Osteoblast (primary cell): ENCODE results near the gene ZNF768. TPM values are rescaled to one million over a fixed set of nuclear protein-coding genes. Genes with fewer than 3 reads are reported as not detected.

Source experiments
- DNase-seq: peaks from one replicate; pipeline ENCODE4 v3.0.0; 2011; ENCODE audit warnings: low spot score, mixed read lengths; ENCODE audit not compliant: insufficient read length; ENCODE audit errors: missing footprints
- H2AFZ ChIP-seq: 2 replicates; pipeline ENCODE4 v1.6.0; 2011; ENCODE audit warnings: mild to moderate bottlenecking, low read length
- H3K27ac ChIP-seq: 2 replicates; pipeline ENCODE4 v1.5.1; 2011; ENCODE audit warnings: mild to moderate bottlenecking, low read depth, low read length, moderate library complexity
- H3K27me3 ChIP-seq: 2 replicates; pipeline ENCODE4 v1.6.0; 2012; ENCODE audit warnings: mild to moderate bottlenecking, control low read depth, inconsistent platforms, low read length, moderate library complexity; ENCODE audit not compliant: insufficient read depth
- H3K36me3 ChIP-seq: 2 replicates; pipeline ENCODE4 v1.5.1; 2011; ENCODE audit warnings: mild to moderate bottlenecking, low read length, control low read depth, moderate library complexity; ENCODE audit not compliant: insufficient read depth
- H3K4me1 ChIP-seq: 2 replicates; pipeline ENCODE4 v1.5.1; 2011; ENCODE audit warnings: mild to moderate bottlenecking, low read length, control low read depth, moderate library complexity; ENCODE audit not compliant: insufficient read depth
- H3K4me2 ChIP-seq: 2 replicates; pipeline ENCODE4 v1.6.0; 2011; ENCODE audit warnings: mild to moderate bottlenecking, low read length; ENCODE audit not compliant: insufficient read depth
- H3K4me3 ChIP-seq: fragments of 200-600 bp; sonication (generic); 3 replicates; pipeline ENCODE4 v1.5.1; 2012; ENCODE audit warnings: mild to moderate bottlenecking, low read length, inconsistent platforms; ENCODE audit not compliant: insufficient read depth
- H3K79me2 ChIP-seq: 2 replicates; pipeline ENCODE4 v1.6.0; 2012; ENCODE audit warnings: mild to moderate bottlenecking, low read length, control low read depth, inconsistent platforms; ENCODE audit not compliant: insufficient read depth
- H3K9me3 ChIP-seq: 2 replicates; pipeline ENCODE4 v1.5.1; 2011; ENCODE audit warnings: low read depth, low read length, control low read depth
- H4K20me1 ChIP-seq: 2 replicates; pipeline ENCODE4 v1.6.0; 2012; ENCODE audit warnings: mild to moderate bottlenecking, low read length, control low read depth; ENCODE audit not compliant: insufficient read depth
- CTCF ChIP-seq: IDR thresholded peaks from 2 replicates; pipeline ENCODE4 v1.5.1; 2011; ENCODE audit warnings: mild to moderate bottlenecking, low read depth, low read length, moderate library complexity; ENCODE audit errors: extremely low read depth
- total RNA-seq: library from RNA; depleted of rRNA; stranded (reverse); fragments of >200 nt; gene quantifications from 2 replicates; pipeline ENCODE4 v1.2.3, GENCODE V29; 2012

Gene ZNF768
- total RNA-seq, 1 donor: 25.0 TPM

- no peak overlapping the region for H3K27ac ChIP-seq
- H3K4me1 ChIP-seq: no peaks in the 10 kb centered on the region
- peak overlapping the region; percentile 53 for H3K4me2 ChIP-seq
- H4K20me1 ChIP-seq: no peaks in the 10 kb centered on the region
- no peak for TF ChIP-seq CTCF
- no peaks in the 10 kb centered on the region for H3K79me2 ChIP-seq
- H3K9me3 ChIP-seq: no peaks in the 10 kb centered on the region
- no peaks in the 10 kb centered on the region for H3K27me3 ChIP-seq
- peak overlapping the region; percentile 35 for H2AFZ ChIP-seq
- peak overlapping the region; percentile 37 for H3K4me3 ChIP-seq
- DNase-seq: no peak
- no peaks in the 10 kb centered on the region for H3K36me3 ChIP-seq
Observed at GRCh38 chr16:30499284-30499683, 27.1 kb downstream of the ZNF768 start.

- DNase-seq: no peak
- Histone ChIP-seq H3K79me2 (no peaks in the 10 kb centered on the region), H4K20me1 (no peaks in the 10 kb centered on the region), H3K9me3 (no peaks in the 10 kb centered on the region), H3K27me3 (no peaks in the 10 kb centered on the region), H3K36me3 (no peaks in the 10 kb centered on the region), H2AFZ (no peak overlapping the region), H3K27ac (no peak overlapping the region), H3K4me1 (peaks cover 8% of the 10 kb centered on the region), H3K4me3 (no peak overlapping the region), H3K4me2 (no peak overlapping the region)
- no peak for TF ChIP-seq CTCF
Observed at GRCh38 chr16:30494709-30495108, 31.7 kb downstream of the ZNF768 start.

GRCh38 chr16:30493941-30494488 is 32.4 kb downstream of the ZNF768 start:
- H3K4me1 ChIP-seq: peaks cover 8% of the 10 kb centered on the region
- H3K27ac ChIP-seq: no peak overlapping the region
- peak; percentile 54 for DNase-seq
- no peak for TF ChIP-seq CTCF
- no peaks in the 10 kb centered on the region for H3K36me3 ChIP-seq
- H4K20me1 ChIP-seq: no peaks in the 10 kb centered on the region
- H3K9me3 ChIP-seq: no peaks in the 10 kb centered on the region
- H3K4me2 ChIP-seq: no peak overlapping the region
- no peaks in the 10 kb centered on the region for H3K79me2 ChIP-seq
- H3K27me3 ChIP-seq: no peaks in the 10 kb centered on the region
- H2AFZ ChIP-seq: no peak overlapping the region
- H3K4me3 ChIP-seq: no peak overlapping the region

- no peak overlapping the region for H3K27ac ChIP-seq
- no peak overlapping the region for H3K4me3 ChIP-seq
- peak overlapping the region; percentile 5 for H3K4me2 ChIP-seq
- no peaks in the 10 kb centered on the region for H3K27me3 ChIP-seq
- TF ChIP-seq CTCF: no peak
- no peaks in the 10 kb centered on the region for H3K36me3 ChIP-seq
- peaks cover 8% of the 10 kb centered on the region for H3K4me1 ChIP-seq
- peak; percentile 96 for DNase-seq
- H2AFZ ChIP-seq: no peak overlapping the region
- no peaks in the 10 kb centered on the region for H3K79me2 ChIP-seq
- H3K9me3 ChIP-seq: no peaks in the 10 kb centered on the region
- H4K20me1 ChIP-seq: no peaks in the 10 kb centered on the region
Observed at GRCh38 chr16:30491744-30492308, 34.5 kb downstream of the ZNF768 start.
